Glomerular endothelial cell (primary cell): ENCODE data around the gene UBXN6. TPM values are rescaled to one million over a fixed set of nuclear protein-coding genes. Genes with fewer than 3 reads are reported as not detected.
A peak's percentile ranks its signal among the peaks of the same experiment; 100 is the strongest.

ENCODE experiments used
- DNase-seq: peaks from one replicate; pipeline ENCODE4 v3.0.0-alpha.2; 2011; ENCODE audit warnings: low read depth, low spot score; ENCODE audit errors: extremely low read depth
- total RNA-seq: library from RNA; depleted of rRNA; stranded (reverse); fragments of >200 nt; gene quantifications from 2 replicates; pipeline ENCODE4 v1.2.3, GENCODE V29; 2015

Gene UBXN6
- 63.4 and 91.1 TPM in 2 replicates for total RNA-seq

DNA sequence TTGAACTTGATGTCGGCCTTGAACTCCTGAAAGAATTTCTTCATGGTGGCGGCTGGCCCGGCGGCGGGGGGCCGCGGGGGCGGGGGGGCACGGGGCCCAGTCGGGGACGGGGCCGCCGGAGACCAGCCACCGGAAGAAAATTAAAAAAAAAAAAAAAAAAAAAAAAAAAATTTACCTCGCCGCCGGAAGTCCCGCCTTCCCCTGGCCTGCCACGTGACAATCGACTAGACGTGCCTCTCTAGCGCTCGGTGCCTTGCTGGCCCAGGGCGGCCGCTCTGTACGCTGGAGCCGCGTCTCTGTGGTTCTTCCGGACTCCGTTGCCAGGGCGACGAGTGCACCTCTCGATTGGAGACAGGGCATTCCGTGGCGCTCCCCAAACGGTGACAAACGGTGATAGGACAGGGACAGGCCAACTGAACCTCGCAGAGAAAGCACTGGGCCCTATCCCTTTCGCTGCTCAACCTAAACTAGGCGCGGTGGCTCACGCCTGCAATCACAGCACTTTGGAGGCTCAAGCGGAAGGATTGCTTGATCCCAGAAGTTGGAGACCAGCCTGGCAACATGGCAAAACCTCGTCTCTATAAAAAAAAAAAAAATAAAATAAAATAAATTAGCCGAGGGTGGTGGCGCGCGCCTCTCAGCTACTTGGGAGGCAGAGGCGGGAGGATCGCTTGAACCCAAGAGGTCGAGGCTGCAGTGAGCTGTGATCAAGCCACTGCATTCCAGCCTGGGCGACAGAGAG lies at the start of gene UBXN6:
UBXN6 (minus strand) TSS at position 141 of the 742 bp plus-strand sequence; CDS start at position 44, 97 bp downstream.
- DNase-seq: peak; percentile 64

- no peak for DNase-seq
Observed at GRCh38 chr19:4507150-4507452, 49.5 kb upstream of the UBXN6 start.

- no peak for DNase-seq
Observed at GRCh38 chr19:4506449-4507149, 49.0 kb upstream of the UBXN6 start.

DNA sequence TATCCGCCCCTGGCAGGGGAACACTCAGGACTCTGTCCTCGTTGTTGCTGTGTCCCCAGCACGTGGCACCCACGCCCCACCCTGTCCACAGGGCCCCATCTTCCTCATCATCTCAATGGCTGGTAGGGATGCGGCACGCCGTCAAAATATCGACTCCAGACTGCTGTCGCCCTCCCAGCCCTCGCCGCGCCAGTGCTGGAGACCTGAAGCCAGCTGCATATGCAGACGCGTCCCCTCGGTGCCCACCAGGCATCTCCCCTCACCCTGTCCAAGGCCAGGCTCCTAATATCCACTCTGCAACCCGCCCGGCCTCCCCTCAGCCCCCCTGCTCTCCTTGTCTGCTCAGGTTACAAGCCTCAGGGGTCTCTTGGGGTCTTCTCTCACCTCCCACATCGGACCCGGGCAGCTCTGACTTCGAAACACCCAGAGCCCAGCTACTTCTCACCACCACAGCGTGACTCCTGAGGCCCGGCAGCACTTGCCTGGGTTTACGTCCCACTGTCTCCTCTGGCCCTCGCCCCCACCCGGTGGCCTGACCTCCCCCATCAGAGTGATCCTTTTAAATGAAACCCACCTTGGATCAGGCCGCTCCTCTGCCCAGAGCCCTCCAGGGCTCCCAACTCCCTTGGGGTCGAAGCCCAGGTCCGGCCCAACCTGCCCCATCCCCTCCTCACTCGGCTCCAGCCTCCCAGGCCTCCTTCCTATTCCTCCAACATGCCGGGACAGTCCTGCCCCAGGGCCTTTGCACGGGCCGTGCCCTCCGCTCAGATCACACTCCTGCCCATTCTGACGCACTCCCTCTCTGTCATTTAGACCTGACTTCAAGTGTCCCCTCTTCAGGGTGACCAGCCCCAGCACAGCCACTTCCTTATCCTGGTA lies 48.2 kb upstream of the UBXN6 start:
- DNase-seq: no peak

- DNase-seq: no peak
Observed at GRCh38 chr19:4504891-4505569, 47.4 kb upstream of the UBXN6 start.

DNA sequence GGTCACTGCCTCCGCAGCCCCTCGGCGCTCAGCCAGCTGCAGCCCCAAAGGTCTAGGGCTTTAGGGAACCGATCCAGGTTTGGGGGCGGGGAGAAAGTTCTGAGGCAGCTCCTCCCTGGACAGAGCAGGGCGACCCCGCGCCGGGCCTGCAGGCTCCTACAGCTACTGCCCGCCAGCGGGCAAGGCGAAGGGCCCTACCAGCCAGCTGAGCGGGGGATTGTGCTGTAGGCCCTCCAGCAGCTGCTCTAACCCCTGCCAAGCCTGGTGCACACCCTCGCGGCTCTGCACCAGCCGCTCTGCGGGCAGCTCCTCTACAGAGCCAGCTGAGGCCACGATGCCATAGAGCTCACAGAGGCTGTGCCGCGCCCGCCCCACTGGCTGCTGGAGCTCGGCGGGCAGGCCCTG lies 46.7 kb upstream of the UBXN6 start:
- no peak for DNase-seq

GRCh38 chr19:4503825-4504170 lies 46.2 kb upstream of the UBXN6 start:
- DNase-seq: no peak

DNA sequence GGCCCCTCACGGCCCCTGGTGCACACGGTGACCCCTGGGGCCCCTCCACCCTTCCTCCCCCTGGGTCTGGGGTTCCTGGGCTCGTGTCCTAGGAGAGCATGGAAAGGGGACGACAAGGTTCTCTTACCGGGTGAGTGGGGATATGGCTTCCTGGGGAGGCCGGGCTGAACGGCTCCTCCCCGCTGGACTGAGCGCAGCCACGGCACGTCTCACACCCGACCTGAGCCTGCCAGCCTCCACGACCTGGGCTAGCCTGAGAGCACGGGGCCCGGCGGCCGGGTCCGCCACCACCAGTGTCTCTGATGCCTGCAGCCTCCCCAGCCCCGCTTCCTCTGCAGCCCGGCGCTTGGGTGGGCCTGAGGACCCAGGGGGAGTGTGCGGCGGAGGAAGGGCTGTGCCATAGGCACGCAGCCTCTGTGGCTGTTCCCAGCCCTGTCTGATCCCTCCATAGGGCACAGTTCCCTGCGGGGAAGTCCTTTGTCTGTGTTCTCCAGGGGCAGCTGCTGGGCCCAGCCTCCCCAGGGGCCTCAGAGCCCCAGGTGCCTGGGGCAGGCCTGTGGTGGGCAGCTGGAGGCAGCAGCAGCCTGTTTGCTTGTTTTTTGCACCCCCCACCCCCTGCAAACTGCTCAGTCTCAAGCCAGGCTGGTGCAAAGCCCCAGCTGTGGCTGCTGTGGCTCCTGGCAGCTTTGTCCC lies 45.7 kb upstream of the UBXN6 start:
- no peak for DNase-seq

GRCh38 chr19:4502282-4503131 lies 44.9 kb upstream of the UBXN6 start:
- no peak for DNase-seq

GRCh38 chr19:4501691-4502090 lies 44.1 kb upstream of the UBXN6 start:
- no peak for DNase-seq

DNA sequence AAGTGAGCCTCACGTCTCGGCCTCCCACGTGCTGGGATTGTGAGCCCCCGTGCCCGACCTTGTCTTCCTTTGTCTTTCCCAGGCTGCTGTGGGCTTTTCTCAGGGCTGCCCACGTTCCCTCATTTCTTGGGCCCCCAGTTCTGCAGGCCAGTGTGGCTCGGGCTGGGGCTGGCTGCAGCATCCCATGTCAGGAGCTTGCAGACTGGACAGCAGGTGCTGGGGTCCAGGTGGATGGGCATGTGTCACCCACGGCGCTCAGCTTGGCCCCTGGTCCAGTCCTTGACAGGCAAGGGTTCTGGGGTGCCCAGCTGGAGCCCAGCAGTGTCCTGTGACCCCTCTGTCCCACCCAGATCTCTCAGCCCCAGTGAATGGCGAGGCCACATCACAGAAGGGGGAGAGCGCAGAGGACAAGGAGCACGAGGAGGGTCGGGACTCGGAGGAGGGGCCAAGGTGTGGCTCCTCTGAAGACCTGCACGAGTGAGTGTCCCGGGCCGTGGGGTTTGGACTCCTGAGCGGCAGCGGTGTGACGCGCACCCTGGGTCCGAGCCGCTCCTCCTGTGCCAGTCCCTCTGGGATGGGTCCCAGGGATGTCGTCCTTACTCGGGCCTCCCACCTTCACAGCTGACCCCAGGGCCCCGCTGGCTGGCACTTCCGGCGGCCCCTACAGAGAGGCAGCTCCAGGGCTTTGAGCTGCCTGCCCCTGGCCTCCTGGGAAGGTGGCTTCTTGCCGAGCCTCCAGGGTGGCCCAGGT lies 43.4 kb upstream of the UBXN6 start:
- no peak for DNase-seq

GRCh38 chr19:4499855-4500254 lies 42.3 kb upstream of the UBXN6 start:
- no peak for DNase-seq

DNA sequence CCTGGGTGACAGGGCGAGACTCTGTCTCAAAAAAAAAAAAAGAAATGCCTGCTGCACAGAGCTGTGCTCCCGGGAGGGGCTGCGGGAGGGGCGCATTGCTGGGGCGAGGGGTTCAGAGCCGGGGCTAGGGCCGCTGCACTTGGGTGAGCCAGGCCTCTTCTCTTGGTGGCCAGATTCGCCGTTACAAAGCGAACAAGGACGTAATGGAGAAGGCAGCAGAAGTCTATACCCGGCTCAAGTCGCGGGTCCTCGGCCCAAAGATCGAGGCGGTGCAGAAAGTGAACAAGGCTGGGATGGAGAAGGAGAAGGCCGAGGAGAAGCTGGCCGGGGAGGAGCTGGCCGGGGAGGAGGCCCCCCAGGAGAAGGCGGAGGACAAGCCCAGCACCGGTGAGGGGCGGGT lies 41.7 kb upstream of the UBXN6 start:
- no peak for DNase-seq

- DNase-seq: no peak
Observed at GRCh38 chr19:4498694-4499093, 41.1 kb upstream of the UBXN6 start.

DNA sequence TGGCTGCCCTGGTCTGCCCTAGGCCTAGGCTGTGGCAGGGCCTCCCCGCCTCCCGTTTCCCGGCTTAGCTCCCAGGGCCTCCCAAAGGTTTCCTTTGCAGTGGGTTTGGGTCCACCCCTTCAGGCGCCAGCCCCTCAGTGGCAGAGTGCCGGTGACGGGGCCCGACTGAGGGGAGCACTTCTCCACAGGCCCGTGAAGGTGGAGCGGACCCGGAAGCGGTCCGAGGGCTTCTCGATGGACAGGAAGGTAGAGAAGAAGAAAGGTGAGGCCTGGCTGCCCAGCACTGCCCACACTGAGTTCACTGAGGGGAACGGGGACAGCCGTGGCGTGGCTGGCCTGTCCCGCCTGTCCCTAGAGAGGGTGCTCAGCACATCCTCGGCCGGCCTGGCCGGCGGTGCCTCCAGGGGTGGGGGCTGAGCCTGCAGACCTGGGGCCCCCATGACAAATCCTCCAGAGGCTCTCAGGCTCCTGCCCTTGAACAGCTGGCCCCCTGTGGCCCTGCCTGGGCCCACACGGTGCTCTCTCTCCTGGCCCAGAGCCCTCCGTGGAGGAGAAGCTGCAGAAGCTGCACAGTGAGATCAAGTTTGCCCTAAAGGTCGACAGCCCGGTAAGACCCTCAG lies 40.3 kb upstream of the UBXN6 start:
- no peak for DNase-seq

- no peak for DNase-seq
Observed at GRCh38 chr19:4496304-4496703, 38.7 kb upstream of the UBXN6 start.

GRCh38 chr19:4495471-4495870 lies 37.9 kb upstream of the UBXN6 start:
- no peak for DNase-seq

DNA sequence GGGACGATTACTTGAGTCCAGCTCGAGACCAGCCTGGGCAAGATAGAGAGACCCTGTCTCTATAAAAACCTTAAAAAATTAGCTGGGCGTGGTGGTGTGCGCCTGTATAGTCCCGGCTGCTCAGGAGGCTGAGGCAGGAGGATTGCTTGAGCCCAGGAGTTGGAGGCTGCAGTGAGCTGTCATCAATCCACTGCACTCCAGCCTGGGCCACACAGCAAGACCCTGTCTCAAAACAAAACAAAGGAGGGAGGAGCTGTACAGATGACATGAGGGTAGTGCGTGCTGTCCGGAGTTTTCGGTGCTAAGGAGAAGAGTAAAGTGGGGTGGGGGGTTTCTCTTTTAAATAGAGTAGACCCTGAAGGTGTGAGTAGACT lies 37.1 kb upstream of the UBXN6 start:
- DNase-seq: no peak
